ENCODE results near the gene RRAS. TPM values are rescaled to one million over a fixed set of nuclear protein-coding genes. Genes with fewer than 3 reads are reported as not detected.
"Not testable (repeated sequence)": the region's sequence is repeated elsewhere in the genome, so short reads cannot be mapped to it uniquely, and the experiment has no call there.

RRAS gene
- total and polyA plus RNA-seq, 2 donors, result 11.8 to 279 TPM

- Histone ChIP-seq H3K27ac (ENCODE audit: low read depth) (peak overlapping the region; percentile 45), H3K4me1 (ENCODE audit: insufficient read depth) (no peaks in the 10 kb centered on the region), H3K4me3 (ENCODE audit: low read depth, low read length) (peak overlapping the region; percentile 30), H3K36me3 (ENCODE audit: insufficient read depth) (no peaks in the 10 kb centered on the region)
- no peak for DNase-seq (ENCODE audit: extremely low spot score)
- WGBS, result 7% methylated on average over 19 of the region's 19 CpGs
Measured at GRCh38 chr19:49637821-49638738, 1.9 kb downstream of the RRAS start.

- 78% methylated on average over 30 of the region's 30 CpGs for WGBS
- DNase-seq (ENCODE audit: extremely low spot score), result no peak
- Histone ChIP-seq H3K4me3 (ENCODE audit: low read depth, low read length) (no peak overlapping the region), H3K4me1 (ENCODE audit: insufficient read depth) (no peaks in the 10 kb centered on the region), H3K36me3 (ENCODE audit: insufficient read depth) (no peaks in the 10 kb centered on the region), H3K27ac (ENCODE audit: low read depth) (no peak overlapping the region)
Measured at GRCh38 chr19:49636233-49636932, 3.6 kb downstream of the RRAS start.

GRCh38 chr19:49635530-49636232 lies 4.3 kb downstream of the RRAS start:
- Histone ChIP-seq H3K36me3 (ENCODE audit: insufficient read depth) (no peaks in the 10 kb centered on the region), H3K4me3 (ENCODE audit: low read depth, low read length) (no peak overlapping the region), H3K27ac (ENCODE audit: low read depth) (no peak overlapping the region), H3K4me1 (ENCODE audit: insufficient read depth) (no peaks in the 10 kb centered on the region)
- no peak for DNase-seq (ENCODE audit: extremely low spot score)
- 48% methylated on average over 24 of the region's 24 CpGs for WGBS

GRCh38 chr19:49633273-49633672 lies 6.7 kb downstream of the RRAS start:
- H3K4me1 ChIP-seq (ENCODE audit: insufficient read depth); H3K36me3 ChIP-seq (ENCODE audit: insufficient read depth); H3K4me3 ChIP-seq (ENCODE audit: low read depth, low read length); DNase-seq (ENCODE audit: extremely low spot score); H3K27ac ChIP-seq (ENCODE audit: low read depth): not testable (repeated sequence)
- WGBS, result 70% methylated on average over 9 of the region's 9 CpGs

GRCh38 chr19:49632576-49632975 lies 7.4 kb downstream of the RRAS start:
- no peak for DNase-seq (ENCODE audit: extremely low spot score)
- Histone ChIP-seq H3K4me3 (ENCODE audit: low read depth, low read length) (no peak overlapping the region), H3K36me3 (ENCODE audit: insufficient read depth) (no peaks in the 10 kb centered on the region), H3K27ac (ENCODE audit: low read depth) (no peak overlapping the region), H3K4me1 (ENCODE audit: insufficient read depth) (no peaks in the 10 kb centered on the region)
- 88% methylated on average over 5 of the region's 5 CpGs for WGBS

GRCh38 chr19:49631610-49632192 lies 8.2 kb downstream of the RRAS start:
- no peak overlapping the region for H3K4me3 ChIP-seq (ENCODE audit: low read depth, low read length)
- WGBS, result 85% methylated on average over 19 of the region's 19 CpGs
- no peaks in the 10 kb centered on the region for H3K4me1 ChIP-seq (ENCODE audit: insufficient read depth)
- DNase-seq (ENCODE audit: extremely low spot score), result no peak
- no peak overlapping the region for H3K27ac ChIP-seq (ENCODE audit: low read depth)
- H3K36me3 ChIP-seq (ENCODE audit: insufficient read depth), result no peaks in the 10 kb centered on the region

- Histone ChIP-seq H3K36me3 (ENCODE audit: insufficient read depth) (no peaks in the 10 kb centered on the region), H3K4me1 (ENCODE audit: insufficient read depth) (no peaks in the 10 kb centered on the region), H3K27ac (ENCODE audit: low read depth) (no peak overlapping the region), H3K4me3 (ENCODE audit: low read depth, low read length) (no peak overlapping the region)
- no peak for DNase-seq (ENCODE audit: extremely low spot score)
- 25% methylated on average over 9 of the region's 9 CpGs for WGBS
Measured at GRCh38 chr19:49631014-49631588, 8.8 kb downstream of the RRAS start.

- Histone ChIP-seq H3K36me3 (ENCODE audit: insufficient read depth) (no peaks in the 10 kb centered on the region), H3K27ac (ENCODE audit: low read depth) (no peak overlapping the region), H3K4me1 (ENCODE audit: insufficient read depth) (no peaks in the 10 kb centered on the region), H3K4me3 (ENCODE audit: low read depth, low read length) (no peak overlapping the region)
- WGBS, result 86% methylated on average over 9 of the region's 9 CpGs
- no peak for DNase-seq (ENCODE audit: extremely low spot score)
Measured at GRCh38 chr19:49629659-49630058, 10.3 kb downstream of the RRAS start.

GRCh38 chr19:49626226-49626625 lies 13.7 kb downstream of the RRAS start:
- no peak overlapping the region for H3K27ac ChIP-seq (ENCODE audit: low read depth)
- H3K4me3 ChIP-seq (ENCODE audit: low read depth, low read length), result no peak overlapping the region
- WGBS, result 85% methylated on average over 11 of the region's 11 CpGs
- no peaks in the 10 kb centered on the region for H3K36me3 ChIP-seq (ENCODE audit: insufficient read depth)
- no peak for DNase-seq (ENCODE audit: extremely low spot score)
- H3K4me1 ChIP-seq (ENCODE audit: insufficient read depth), result no peaks in the 10 kb centered on the region

GRCh38 chr19:49624967-49625910 lies 14.7 kb downstream of the RRAS start:
- H3K27ac ChIP-seq (ENCODE audit: low read depth), result no peak overlapping the region
- DNase-seq (ENCODE audit: extremely low spot score), result no peak
- whole genome bisulfite sequencing, result 84% methylated on average over 27 of the region's 27 CpGs
- H3K36me3 ChIP-seq (ENCODE audit: insufficient read depth), result no peaks in the 10 kb centered on the region
- H3K4me3 ChIP-seq (ENCODE audit: low read depth, low read length), result no peak overlapping the region
- H3K4me1 ChIP-seq (ENCODE audit: insufficient read depth), result no peaks in the 10 kb centered on the region

GRCh38 chr19:49617860-49618259 lies 22.1 kb downstream of the RRAS start:
- DNase-seq (ENCODE audit: extremely low spot score); H3K27ac ChIP-seq (ENCODE audit: low read depth); H3K4me3 ChIP-seq (ENCODE audit: low read depth, low read length); H3K36me3 ChIP-seq (ENCODE audit: insufficient read depth); H3K4me1 ChIP-seq (ENCODE audit: insufficient read depth): not testable (repeated sequence)
- WGBS, result 92% methylated on average over 13 of the region's 13 CpGs

- H3K36me3 ChIP-seq (ENCODE audit: insufficient read depth), result no peaks in the 10 kb centered on the region
- 93% methylated on average over 7 of the region's 7 CpGs for WGBS
- no peak overlapping the region for H3K27ac ChIP-seq (ENCODE audit: low read depth)
- DNase-seq (ENCODE audit: extremely low spot score), result no peak
- H3K4me3 ChIP-seq (ENCODE audit: low read depth, low read length), result no peak overlapping the region
- H3K4me1 ChIP-seq (ENCODE audit: insufficient read depth), result no peaks in the 10 kb centered on the region
Measured at GRCh38 chr19:49616945-49617344, 23.0 kb downstream of the RRAS start.

Measured in urinary bladder (tissue), 4 donors.